A673 (cell line): ENCODE results near the gene RIGI.

Experiments
- EZH2 ChIP-seq: fragments of 200-600 bp; sonication (generic); IDR thresholded peaks from 2 replicates; pipeline ENCODE4 v1.6.1; 2017; ENCODE audit warnings: borderline replicate concordance, low read depth, mild to moderate bottlenecking, mixed read lengths, antibody characterized with exemption, low read length; ENCODE audit not compliant: poor library complexity, severe bottlenecking
- TF ChIP-seq, protein P1 (sequence below): fragments of 300-800, 200-600 bp; sonication (generic); conservative IDR thresholded peaks from 2 replicates; pipeline ENCODE4 v1.5.1; 2017; ENCODE audit warnings: low read depth, mild to moderate bottlenecking, antibody characterized with exemption, low read length, moderate library complexity, mixed read lengths

DNA sequence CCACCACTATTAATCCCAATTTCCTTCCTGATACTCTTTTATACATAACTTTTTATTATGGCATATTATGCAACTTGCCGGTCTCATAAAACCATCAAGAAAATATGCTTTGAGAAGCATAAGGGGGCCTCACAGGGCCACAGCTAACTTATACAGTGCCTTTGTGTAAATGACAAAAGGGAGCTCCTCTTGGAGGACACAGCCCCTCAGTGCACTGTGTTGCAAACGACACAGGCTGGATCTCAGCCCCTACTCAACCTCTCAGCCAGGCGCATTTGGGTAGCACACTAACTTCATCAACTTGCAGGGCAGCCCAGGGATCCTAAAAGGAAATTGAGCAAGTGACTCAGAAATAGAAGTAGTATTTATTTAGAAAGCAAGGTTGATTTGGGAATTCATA lies 35.4 kb downstream of the RIGI start:
- TF ChIP-seq, protein P1, sequence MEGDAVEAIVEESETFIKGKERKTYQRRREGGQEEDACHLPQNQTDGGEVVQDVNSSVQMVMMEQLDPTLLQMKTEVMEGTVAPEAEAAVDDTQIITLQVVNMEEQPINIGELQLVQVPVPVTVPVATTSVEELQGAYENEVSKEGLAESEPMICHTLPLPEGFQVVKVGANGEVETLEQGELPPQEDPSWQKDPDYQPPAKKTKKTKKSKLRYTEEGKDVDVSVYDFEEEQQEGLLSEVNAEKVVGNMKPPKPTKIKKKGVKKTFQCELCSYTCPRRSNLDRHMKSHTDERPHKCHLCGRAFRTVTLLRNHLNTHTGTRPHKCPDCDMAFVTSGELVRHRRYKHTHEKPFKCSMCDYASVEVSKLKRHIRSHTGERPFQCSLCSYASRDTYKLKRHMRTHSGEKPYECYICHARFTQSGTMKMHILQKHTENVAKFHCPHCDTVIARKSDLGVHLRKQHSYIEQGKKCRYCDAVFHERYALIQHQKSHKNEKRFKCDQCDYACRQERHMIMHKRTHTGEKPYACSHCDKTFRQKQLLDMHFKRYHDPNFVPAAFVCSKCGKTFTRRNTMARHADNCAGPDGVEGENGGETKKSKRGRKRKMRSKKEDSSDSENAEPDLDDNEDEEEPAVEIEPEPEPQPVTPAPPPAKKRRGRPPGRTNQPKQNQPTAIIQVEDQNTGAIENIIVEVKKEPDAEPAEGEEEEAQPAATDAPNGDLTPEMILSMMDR, result no peak
- TF ChIP-seq EZH2, result no peak
